K562 (cell line): Measurements from ENCODE around the gene CREB3L2. TPM values are rescaled to one million over a fixed set of nuclear protein-coding genes. Genes with fewer than 3 reads are reported as not detected.
A peak's percentile ranks its signal among the peaks of the same experiment; 100 is the strongest.

Experiments
- FOSL1 ChIP-seq: fragments of 200-800 bp; sonication (Bioruptor generic); conservative IDR thresholded peaks from 2 replicates; pipeline ENCODE4 v1.6.1; 2016; ENCODE audit warnings: missing genetic modification characterization, missing compliant biosample characterization
- FOXJ2 ChIP-seq: fragments of 200-800 bp; sonication (Bioruptor generic); IDR thresholded peaks from 2 replicates; pipeline ENCODE4 v1.6.1; 2016; ENCODE audit warnings: missing genetic modification characterization, missing compliant biosample characterization
- MAFK ChIP-seq: IDR thresholded peaks from 2 replicates; pipeline ENCODE4 v1.6.1; 2011; ENCODE audit warnings: low read length, improper control_type of control experiment
- MTA1 ChIP-seq: fragments of 450-650 bp; IDR thresholded peaks from 2 replicates; pipeline ENCODE4 v1.6.1; 2017; ENCODE audit warnings: borderline replicate concordance
- PHF21A ChIP-seq: fragments of 450-650 bp; IDR thresholded peaks from 2 replicates; pipeline ENCODE4 v1.6.1; 2017; ENCODE audit warnings: low read depth, borderline replicate concordance
- SMARCA4 ChIP-seq: fragments of 450-650 bp; IDR thresholded peaks from 2 replicates; pipeline ENCODE4 v1.6.1; 2016
- ZNF445 ChIP-seq: fragments of 250-450 bp; sonication (Bioruptor Pico); IDR thresholded peaks from 2 replicates; pipeline ENCODE4 v1.4.0; 2020; ENCODE audit warnings: low read depth, mild to moderate bottlenecking, moderate library complexity
- polyA plus RNA-seq, 8 experiments: library from polyadenylated mRNA; depleted of rRNA in 4 of 8; stranded (reverse) in 5 of 8; unstranded in 3 of 8; fragments of >200 nt; fragmentation: Nextera tagmentation in 2 of 8; fragmentation: Illumina TruSeq in 1 of 8; extraction: Ambion mirVana in 2 of 8; extraction: Trizol in 1 of 8; gene quantifications; 2 replicates each; pipeline versions ENCODE4 v1.2.1 to v1.2.3, GENCODE V29; 2011 to 2014; ENCODE audit warnings: inconsistent platforms in 1 of 8, missing spikeins in 1 of 8
- total RNA-seq, 7 experiments: library from RNA; depleted of rRNA in 6 of 7; stranded (reverse); fragments of >200 nt in 6 of 7; fragmentation: Illumina TruSeq in 2 of 7; extraction: Trizol in 2 of 7; gene quantifications; 2 replicates each; pipeline versions ENCODE4 v1.2.1 to v1.2.3, GENCODE V29; 2011 to 2021; ENCODE audit warnings: low replicate concordance in 1 of 7
- TF ChIP-seq, protein P1 (sequence below): sonication (generic); IDR thresholded peaks from 2 replicates; pipeline ENCODE4 v1.6.1; 2016
- TF ChIP-seq, protein P2 (sequence below): fragments of 200-600 bp; sonication (generic); IDR thresholded peaks from one replicate; pipeline ENCODE4 v1.6.1; 2012; ENCODE audit warnings: mild to moderate bottlenecking, low read depth, low read length, inconsistent platforms
- TF ChIP-seq, protein P3 (sequence below): fragments of 450-650 bp; conservative IDR thresholded peaks from 2 replicates; pipeline ENCODE4 v1.6.1; 2016; ENCODE audit warnings: missing genetic modification characterization, low read depth, mild to moderate bottlenecking, missing compliant biosample characterization, moderate library complexity
- TF ChIP-seq, protein P4 (sequence below), 2 experiments: fragments of 450-650 bp; conservative IDR thresholded peaks; 2 replicates each; pipeline ENCODE4 v1.6.1; 2017; ENCODE audit warnings: mild to moderate bottlenecking in 2 of 2, moderate library complexity in 2 of 2

The CREB3L2 gene
- total and polyA plus RNA-seq, 9 of the 15 experiments (the other 6 are each of a cell fraction or from before 2014, with no cell fraction given) = 7.1 to 45.6 (median 15.8) TPM

DNA sequence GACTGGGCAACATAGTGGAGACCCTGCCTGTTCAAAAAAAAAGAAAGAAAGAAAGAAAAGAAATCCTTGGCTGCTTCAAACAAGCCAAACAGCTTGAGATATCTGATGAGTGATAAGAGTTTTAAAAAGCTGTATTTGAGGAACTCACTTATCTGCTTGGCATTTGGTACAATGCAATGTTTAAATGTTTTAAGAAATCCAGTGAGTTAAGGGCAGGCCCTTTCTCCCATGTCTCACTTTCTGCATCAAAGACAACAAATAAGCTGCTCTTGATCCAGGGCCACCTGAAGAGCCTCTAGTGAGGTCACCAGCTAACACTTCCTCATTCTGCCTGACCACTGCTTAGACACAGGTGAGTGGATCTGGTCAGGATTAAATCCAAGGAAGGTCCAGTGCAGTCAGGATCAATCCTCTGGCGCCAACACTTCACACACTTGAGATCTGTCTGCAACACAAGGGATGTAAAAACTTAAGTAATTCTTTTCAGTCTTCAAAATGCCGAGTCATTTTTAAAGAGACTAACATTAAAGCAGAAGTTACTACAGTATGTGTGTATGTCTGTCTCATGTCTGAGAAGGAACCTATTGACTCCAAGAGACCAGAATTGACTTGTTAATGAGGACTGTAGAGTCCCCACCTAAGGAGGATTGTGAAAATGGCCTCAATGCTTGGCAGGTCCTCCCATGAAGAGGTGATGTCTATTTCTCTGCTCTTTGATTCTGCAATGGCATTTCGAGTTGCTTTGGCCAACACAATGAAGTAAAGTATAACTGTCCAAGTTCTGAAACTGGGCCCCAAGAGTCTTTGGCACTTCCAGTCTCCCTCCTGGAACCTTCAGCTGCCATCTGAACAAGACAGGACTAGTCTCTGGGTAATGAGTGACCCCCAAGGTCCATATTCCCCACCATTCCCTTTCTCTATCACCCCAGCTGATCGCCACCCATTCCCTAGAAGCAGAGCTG, 43.1 kb downstream of the CREB3L2 start (continued):
- TF ChIP-seq ZNF445 (CRISPR knock-in tag) = no peak
- TF ChIP-seq FOXJ2 = peak; percentile 52; the same call in 1 of the 2 replicates
- peak; percentile 58; the same call in 1 of the 2 replicates for TF ChIP-seq SMARCA4
- TF ChIP-seq MTA1 = peak; percentile 49; the same call in 1 of the 2 replicates
- TF ChIP-seq, protein P1, sequence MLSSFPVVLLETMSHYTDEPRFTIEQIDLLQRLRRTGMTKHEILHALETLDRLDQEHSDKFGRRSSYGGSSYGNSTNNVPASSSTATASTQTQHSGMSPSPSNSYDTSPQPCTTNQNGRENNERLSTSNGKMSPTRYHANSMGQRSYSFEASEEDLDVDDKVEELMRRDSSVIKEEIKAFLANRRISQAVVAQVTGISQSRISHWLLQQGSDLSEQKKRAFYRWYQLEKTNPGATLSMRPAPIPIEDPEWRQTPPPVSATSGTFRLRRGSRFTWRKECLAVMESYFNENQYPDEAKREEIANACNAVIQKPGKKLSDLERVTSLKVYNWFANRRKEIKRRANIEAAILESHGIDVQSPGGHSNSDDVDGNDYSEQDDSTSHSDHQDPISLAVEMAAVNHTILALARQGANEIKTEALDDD = peak; percentile 35; the same call in 1 of the 2 replicates
- TF ChIP-seq, protein P2, sequence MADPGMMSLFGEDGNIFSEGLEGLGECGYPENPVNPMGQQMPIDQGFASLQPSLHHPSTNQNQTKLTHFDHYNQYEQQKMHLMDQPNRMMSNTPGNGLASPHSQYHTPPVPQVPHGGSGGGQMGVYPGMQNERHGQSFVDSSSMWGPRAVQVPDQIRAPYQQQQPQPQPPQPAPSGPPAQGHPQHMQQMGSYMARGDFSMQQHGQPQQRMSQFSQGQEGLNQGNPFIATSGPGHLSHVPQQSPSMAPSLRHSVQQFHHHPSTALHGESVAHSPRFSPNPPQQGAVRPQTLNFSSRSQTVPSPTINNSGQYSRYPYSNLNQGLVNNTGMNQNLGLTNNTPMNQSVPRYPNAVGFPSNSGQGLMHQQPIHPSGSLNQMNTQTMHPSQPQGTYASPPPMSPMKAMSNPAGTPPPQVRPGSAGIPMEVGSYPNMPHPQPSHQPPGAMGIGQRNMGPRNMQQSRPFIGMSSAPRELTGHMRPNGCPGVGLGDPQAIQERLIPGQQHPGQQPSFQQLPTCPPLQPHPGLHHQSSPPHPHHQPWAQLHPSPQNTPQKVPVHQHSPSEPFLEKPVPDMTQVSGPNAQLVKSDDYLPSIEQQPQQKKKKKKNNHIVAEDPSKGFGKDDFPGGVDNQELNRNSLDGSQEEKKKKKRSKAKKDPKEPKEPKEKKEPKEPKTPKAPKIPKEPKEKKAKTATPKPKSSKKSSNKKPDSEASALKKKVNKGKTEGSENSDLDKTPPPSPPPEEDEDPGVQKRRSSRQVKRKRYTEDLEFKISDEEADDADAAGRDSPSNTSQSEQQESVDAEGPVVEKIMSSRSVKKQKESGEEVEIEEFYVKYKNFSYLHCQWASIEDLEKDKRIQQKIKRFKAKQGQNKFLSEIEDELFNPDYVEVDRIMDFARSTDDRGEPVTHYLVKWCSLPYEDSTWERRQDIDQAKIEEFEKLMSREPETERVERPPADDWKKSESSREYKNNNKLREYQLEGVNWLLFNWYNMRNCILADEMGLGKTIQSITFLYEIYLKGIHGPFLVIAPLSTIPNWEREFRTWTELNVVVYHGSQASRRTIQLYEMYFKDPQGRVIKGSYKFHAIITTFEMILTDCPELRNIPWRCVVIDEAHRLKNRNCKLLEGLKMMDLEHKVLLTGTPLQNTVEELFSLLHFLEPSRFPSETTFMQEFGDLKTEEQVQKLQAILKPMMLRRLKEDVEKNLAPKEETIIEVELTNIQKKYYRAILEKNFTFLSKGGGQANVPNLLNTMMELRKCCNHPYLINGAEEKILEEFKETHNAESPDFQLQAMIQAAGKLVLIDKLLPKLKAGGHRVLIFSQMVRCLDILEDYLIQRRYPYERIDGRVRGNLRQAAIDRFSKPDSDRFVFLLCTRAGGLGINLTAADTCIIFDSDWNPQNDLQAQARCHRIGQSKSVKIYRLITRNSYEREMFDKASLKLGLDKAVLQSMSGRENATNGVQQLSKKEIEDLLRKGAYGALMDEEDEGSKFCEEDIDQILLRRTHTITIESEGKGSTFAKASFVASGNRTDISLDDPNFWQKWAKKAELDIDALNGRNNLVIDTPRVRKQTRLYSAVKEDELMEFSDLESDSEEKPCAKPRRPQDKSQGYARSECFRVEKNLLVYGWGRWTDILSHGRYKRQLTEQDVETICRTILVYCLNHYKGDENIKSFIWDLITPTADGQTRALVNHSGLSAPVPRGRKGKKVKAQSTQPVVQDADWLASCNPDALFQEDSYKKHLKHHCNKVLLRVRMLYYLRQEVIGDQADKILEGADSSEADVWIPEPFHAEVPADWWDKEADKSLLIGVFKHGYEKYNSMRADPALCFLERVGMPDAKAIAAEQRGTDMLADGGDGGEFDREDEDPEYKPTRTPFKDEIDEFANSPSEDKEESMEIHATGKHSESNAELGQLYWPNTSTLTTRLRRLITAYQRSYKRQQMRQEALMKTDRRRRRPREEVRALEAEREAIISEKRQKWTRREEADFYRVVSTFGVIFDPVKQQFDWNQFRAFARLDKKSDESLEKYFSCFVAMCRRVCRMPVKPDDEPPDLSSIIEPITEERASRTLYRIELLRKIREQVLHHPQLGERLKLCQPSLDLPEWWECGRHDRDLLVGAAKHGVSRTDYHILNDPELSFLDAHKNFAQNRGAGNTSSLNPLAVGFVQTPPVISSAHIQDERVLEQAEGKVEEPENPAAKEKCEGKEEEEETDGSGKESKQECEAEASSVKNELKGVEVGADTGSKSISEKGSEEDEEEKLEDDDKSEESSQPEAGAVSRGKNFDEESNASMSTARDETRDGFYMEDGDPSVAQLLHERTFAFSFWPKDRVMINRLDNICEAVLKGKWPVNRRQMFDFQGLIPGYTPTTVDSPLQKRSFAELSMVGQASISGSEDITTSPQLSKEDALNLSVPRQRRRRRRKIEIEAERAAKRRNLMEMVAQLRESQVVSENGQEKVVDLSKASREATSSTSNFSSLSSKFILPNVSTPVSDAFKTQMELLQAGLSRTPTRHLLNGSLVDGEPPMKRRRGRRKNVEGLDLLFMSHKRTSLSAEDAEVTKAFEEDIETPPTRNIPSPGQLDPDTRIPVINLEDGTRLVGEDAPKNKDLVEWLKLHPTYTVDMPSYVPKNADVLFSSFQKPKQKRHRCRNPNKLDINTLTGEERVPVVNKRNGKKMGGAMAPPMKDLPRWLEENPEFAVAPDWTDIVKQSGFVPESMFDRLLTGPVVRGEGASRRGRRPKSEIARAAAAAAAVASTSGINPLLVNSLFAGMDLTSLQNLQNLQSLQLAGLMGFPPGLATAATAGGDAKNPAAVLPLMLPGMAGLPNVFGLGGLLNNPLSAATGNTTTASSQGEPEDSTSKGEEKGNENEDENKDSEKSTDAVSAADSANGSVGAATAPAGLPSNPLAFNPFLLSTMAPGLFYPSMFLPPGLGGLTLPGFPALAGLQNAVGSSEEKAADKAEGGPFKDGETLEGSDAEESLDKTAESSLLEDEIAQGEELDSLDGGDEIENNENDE = no peak
- TF ChIP-seq, protein P3, sequence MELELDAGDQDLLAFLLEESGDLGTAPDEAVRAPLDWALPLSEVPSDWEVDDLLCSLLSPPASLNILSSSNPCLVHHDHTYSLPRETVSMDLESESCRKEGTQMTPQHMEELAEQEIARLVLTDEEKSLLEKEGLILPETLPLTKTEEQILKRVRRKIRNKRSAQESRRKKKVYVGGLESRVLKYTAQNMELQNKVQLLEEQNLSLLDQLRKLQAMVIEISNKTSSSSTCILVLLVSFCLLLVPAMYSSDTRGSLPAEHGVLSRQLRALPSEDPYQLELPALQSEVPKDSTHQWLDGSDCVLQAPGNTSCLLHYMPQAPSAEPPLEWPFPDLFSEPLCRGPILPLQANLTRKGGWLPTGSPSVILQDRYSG (tag) = 0 out of 2 replicates have a peak, but pooled peaks have one; percentile 25
- TF ChIP-seq, protein P4, sequence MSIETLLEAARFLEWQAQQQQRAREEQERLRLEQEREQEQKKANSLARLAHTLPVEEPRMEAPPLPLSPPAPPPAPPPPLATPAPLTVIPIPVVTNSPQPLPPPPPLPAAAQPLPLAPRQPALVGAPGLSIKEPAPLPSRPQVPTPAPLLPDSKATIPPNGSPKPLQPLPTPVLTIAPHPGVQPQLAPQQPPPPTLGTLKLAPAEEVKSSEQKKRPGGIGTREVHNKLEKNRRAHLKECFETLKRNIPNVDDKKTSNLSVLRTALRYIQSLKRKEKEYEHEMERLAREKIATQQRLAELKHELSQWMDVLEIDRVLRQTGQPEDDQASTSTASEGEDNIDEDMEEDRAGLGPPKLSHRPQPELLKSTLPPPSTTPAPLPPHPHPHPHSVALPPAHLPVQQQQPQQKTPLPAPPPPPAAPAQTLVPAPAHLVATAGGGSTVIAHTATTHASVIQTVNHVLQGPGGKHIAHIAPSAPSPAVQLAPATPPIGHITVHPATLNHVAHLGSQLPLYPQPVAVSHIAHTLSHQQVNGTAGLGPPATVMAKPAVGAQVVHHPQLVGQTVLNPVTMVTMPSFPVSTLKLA (conservative IDR thresholded peaks at IDR 0.05) = 0 out of 4 replicates have a peak, but pooled peaks of 1 of the 2 experiments have one; percentile 24
- TF ChIP-seq MAFK = peak; percentile 71
- peak; percentile 36 for TF ChIP-seq FOSL1
- TF ChIP-seq PHF21A = no peak
